ENCODE measurements around the gene LGR6.
"Not testable (repeated sequence)": the region's sequence is repeated elsewhere in the genome, so short reads cannot be mapped to it uniquely, and the experiment has no call there.

LGR6 gene

GRCh38 chr1:202176949-202177927 is 16.4 kb upstream of the LGR6 start:
- DNase-seq, result no peak

GRCh38 chr1:202179828-202180750 is 13.5 kb upstream of the LGR6 start:
- DNase-seq, result no peak

GRCh38 chr1:202180751-202181139 is 12.9 kb upstream of the LGR6 start:
- not testable (repeated sequence) for DNase-seq

GRCh38 chr1:202181586-202181985 is 12.0 kb upstream of the LGR6 start:
- DNase-seq, result no peak

- no peak for DNase-seq
Measured at GRCh38 chr1:202182040-202182877, 11.3 kb upstream of the LGR6 start.

GRCh38 chr1:202184750-202185460 is 8.7 kb upstream of the LGR6 start:
- DNase-seq, result peak; percentile 77

- no peak for DNase-seq
Measured at GRCh38 chr1:202186327-202186726, 7.3 kb upstream of the LGR6 start.

- DNase-seq, result no peak
Measured at GRCh38 chr1:202187041-202187671, 6.4 kb upstream of the LGR6 start.

- DNase-seq, result no peak
Measured at GRCh38 chr1:202187697-202188407, 5.7 kb upstream of the LGR6 start.

- peak; percentile 76 for DNase-seq
Measured at GRCh38 chr1:202189001-202189790, 4.4 kb upstream of the LGR6 start.

GRCh38 chr1:202189918-202190715 is 3.5 kb upstream of the LGR6 start:
- DNase-seq, result no peak

- DNase-seq, result not testable (repeated sequence)
Measured at GRCh38 chr1:202191391-202191790, 2.2 kb upstream of the LGR6 start.

GRCh38 chr1:202192770-202193613 is 607 bp upstream of the LGR6 start:
- DNase-seq, result peak; percentile 62

GRCh38 chr1:202194328-202194648 is 689 bp downstream of the LGR6 start:
- DNase-seq, result no peak

GRCh38 chr1:202197653-202198365 is 4.2 kb downstream of the LGR6 start:
- no peak for DNase-seq

GRCh38 chr1:202198366-202198724 is 4.7 kb downstream of the LGR6 start:
- DNase-seq, result no peak
